ENCODE results near the gene NOD2. TPM values are rescaled to one million over a fixed set of nuclear protein-coding genes. Genes with fewer than 3 reads are reported as not detected.

The NOD2 gene
- total and polyA plus RNA-seq, 2 of the 13 experiments (the other 11 are each of a cell fraction or from before 2014, with no cell fraction given), result 0.27 to 0.81 TPM

DNA sequence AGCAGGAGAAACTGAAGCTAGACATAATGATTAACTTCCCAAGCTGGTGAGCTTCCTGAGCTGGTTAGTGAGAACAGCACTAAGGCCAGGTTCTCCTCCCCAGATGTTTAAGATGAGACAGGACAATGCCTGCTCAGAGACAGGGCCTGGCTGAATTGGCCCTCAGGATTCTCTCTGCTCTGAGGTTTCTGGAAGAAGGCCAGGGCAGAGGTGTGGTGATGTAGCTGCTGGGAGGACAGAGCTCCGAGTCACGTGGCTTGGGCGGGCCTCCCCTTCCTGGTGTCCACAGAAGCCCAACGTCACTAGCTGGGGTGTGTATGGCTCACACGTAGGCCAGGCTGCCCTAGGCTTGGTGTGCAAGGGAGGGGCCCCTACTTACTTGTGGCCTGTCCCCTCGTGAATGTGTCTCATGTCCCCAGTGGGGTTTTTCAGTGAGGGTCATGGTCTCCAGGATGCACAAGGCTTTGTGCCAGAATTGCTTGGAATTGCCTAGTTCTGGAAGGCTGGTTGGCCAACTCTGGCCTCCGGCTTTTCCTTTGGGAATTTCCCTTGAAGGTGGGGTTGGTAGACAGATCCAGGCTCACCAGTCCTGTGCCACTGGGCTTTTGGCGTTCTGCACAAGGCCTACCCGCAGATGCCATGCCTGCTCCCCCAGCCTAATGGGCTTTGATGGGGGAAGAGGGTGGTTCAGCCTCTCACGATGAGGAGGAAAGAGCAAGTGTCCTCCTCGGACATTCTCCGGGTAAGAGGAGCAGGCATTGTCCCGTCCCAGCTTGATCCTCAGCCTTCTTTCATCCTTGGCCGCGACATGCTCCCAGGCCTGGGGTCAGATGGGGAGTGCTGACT lies 3.4 kb downstream of the NOD2 start (continued):
- TF ChIP-seq CAMTA2 (CRISPR knock-in tag; IDR thresholded peaks at IDR 0.05; ENCODE audit: borderline replicate concordance) (0 out of 2 replicates have a peak, but pooled peaks have one; percentile 57), KDM5A (IDR thresholded peaks at IDR 0.05; ENCODE audit: borderline replicate concordance, low read length) (no peak), ATRX (CRISPR knock-in tag; IDR thresholded peaks at IDR 0.05; ENCODE audit: borderline replicate concordance) (no peak), NPAS2 (CRISPR knock-in tag; IDR thresholded peaks at IDR 0.05; ENCODE audit: borderline replicate concordance) (no peak), HNRNPH1 (optimal IDR thresholded peaks at IDR 0.05; ENCODE audit: low read depth, low read length) (no peak), ZNF12 (CRISPR knock-in tag; IDR thresholded peaks at IDR 0.05) (0 out of 2 replicates have a peak, but pooled peaks have one; percentile 23), HCFC1 (IDR thresholded peaks at IDR 0.05; ENCODE audit: low read depth, low read length) (no peak), CHD4 (IDR thresholded peaks at IDR 0.05; ENCODE audit: borderline replicate concordance, low read length) (peak; percentile 47; the same call in 1 of the 2 replicates), ZFP36L1 (CRISPR knock-in tag; IDR thresholded peaks at IDR 0.05) (no peak), MXI1 (IDR thresholded peaks at IDR 0.05; ENCODE audit: borderline replicate concordance, low read depth, low read length) (0 out of 3 replicates have a peak, but pooled peaks have one; percentile 10), ZNF747 (CRISPR knock-in tag; IDR thresholded peaks at IDR 0.05; ENCODE audit: borderline replicate concordance) (no peak), SP140L (CRISPR knock-in tag; IDR thresholded peaks at IDR 0.05; ENCODE audit: borderline replicate concordance) (no peak), WIZ (CRISPR knock-in tag; IDR thresholded peaks at IDR 0.05) (no peak), ZNF781 (CRISPR knock-in tag; IDR thresholded peaks at IDR 0.05; ENCODE audit: borderline replicate concordance, not compliant biosample characterization) (no peak)
- TF ChIP-seq, protein P1, sequence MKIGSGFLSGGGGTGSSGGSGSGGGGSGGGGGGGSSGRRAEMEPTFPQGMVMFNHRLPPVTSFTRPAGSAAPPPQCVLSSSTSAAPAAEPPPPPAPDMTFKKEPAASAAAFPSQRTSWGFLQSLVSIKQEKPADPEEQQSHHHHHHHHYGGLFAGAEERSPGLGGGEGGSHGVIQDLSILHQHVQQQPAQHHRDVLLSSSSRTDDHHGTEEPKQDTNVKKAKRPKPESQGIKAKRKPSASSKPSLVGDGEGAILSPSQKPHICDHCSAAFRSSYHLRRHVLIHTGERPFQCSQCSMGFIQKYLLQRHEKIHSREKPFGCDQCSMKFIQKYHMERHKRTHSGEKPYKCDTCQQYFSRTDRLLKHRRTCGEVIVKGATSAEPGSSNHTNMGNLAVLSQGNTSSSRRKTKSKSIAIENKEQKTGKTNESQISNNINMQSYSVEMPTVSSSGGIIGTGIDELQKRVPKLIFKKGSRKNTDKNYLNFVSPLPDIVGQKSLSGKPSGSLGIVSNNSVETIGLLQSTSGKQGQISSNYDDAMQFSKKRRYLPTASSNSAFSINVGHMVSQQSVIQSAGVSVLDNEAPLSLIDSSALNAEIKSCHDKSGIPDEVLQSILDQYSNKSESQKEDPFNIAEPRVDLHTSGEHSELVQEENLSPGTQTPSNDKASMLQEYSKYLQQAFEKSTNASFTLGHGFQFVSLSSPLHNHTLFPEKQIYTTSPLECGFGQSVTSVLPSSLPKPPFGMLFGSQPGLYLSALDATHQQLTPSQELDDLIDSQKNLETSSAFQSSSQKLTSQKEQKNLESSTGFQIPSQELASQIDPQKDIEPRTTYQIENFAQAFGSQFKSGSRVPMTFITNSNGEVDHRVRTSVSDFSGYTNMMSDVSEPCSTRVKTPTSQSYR (CRISPR knock-in tag; IDR thresholded peaks at IDR 0.05; ENCODE audit: borderline replicate concordance), result 0 out of 2 replicates have a peak, but pooled peaks have one; percentile 11
- TF ChIP-seq, protein P2, sequence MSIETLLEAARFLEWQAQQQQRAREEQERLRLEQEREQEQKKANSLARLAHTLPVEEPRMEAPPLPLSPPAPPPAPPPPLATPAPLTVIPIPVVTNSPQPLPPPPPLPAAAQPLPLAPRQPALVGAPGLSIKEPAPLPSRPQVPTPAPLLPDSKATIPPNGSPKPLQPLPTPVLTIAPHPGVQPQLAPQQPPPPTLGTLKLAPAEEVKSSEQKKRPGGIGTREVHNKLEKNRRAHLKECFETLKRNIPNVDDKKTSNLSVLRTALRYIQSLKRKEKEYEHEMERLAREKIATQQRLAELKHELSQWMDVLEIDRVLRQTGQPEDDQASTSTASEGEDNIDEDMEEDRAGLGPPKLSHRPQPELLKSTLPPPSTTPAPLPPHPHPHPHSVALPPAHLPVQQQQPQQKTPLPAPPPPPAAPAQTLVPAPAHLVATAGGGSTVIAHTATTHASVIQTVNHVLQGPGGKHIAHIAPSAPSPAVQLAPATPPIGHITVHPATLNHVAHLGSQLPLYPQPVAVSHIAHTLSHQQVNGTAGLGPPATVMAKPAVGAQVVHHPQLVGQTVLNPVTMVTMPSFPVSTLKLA (IDR thresholded peaks at IDR 0.05), result no peak
- TF ChIP-seq, protein P3, sequence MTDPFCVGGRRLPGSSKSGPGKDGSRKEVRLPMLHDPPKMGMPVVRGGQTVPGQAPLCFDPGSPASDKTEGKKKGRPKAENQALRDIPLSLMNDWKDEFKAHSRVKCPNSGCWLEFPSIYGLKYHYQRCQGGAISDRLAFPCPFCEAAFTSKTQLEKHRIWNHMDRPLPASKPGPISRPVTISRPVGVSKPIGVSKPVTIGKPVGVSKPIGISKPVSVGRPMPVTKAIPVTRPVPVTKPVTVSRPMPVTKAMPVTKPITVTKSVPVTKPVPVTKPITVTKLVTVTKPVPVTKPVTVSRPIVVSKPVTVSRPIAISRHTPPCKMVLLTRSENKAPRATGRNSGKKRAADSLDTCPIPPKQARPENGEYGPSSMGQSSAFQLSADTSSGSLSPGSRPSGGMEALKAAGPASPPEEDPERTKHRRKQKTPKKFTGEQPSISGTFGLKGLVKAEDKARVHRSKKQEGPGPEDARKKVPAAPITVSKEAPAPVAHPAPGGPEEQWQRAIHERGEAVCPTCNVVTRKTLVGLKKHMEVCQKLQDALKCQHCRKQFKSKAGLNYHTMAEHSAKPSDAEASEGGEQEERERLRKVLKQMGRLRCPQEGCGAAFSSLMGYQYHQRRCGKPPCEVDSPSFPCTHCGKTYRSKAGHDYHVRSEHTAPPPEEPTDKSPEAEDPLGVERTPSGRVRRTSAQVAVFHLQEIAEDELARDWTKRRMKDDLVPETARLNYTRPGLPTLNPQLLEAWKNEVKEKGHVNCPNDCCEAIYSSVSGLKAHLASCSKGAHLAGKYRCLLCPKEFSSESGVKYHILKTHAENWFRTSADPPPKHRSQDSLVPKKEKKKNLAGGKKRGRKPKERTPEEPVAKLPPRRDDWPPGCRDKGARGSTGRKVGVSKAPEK (CRISPR knock-in tag; IDR thresholded peaks at IDR 0.05; ENCODE audit: borderline replicate concordance), result no peak
- TF ChIP-seq, protein P4, sequence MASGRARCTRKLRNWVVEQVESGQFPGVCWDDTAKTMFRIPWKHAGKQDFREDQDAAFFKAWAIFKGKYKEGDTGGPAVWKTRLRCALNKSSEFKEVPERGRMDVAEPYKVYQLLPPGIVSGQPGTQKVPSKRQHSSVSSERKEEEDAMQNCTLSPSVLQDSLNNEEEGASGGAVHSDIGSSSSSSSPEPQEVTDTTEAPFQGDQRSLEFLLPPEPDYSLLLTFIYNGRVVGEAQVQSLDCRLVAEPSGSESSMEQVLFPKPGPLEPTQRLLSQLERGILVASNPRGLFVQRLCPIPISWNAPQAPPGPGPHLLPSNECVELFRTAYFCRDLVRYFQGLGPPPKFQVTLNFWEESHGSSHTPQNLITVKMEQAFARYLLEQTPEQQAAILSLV (CRISPR knock-in tag; IDR thresholded peaks at IDR 0.05; ENCODE audit: borderline replicate concordance), result 0 out of 2 replicates have a peak, but pooled peaks have one; percentile 46
- TF ChIP-seq, protein P5, sequence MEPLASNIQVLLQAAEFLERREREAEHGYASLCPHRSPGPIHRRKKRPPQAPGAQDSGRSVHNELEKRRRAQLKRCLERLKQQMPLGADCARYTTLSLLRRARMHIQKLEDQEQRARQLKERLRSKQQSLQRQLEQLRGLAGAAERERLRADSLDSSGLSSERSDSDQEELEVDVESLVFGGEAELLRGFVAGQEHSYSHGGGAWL (CRISPR knock-in tag; IDR thresholded peaks at IDR 0.05), result 0 out of 2 replicates have a peak, but pooled peaks have one; percentile 50

All from HepG2 (cell line).